ENCODE results near the gene RAD51B. TPM values are rescaled to one million over a fixed set of nuclear protein-coding genes. Genes with fewer than 3 reads are reported as not detected.

The RAD51B gene
- total RNA-seq, 4 donors from 2014 or later: 6.2 to 39.9 (median 12.9) TPM

- TF ChIP-seq CTCF (IDR thresholded peaks at IDR 0.05) (no peak), POLR2A (IDR thresholded peaks at IDR 0.05) (no peak)
- H3K4me1 ChIP-seq: peaks cover 20 to 61% (median 34%) of the 10 kb centered on the region in 3 donors
- no peak for DNase-seq
- no peaks in the 10 kb centered on the region for H3K9me3 ChIP-seq
- no peaks in the 10 kb centered on the region for H3K36me3 ChIP-seq
- WGBS, 2 donors: 13 to 22% methylated on average over 2 of the region's 2 CpGs
- H3K27ac ChIP-seq: peak overlapping the region; percentile 69 to 81 (median 72)
- H3K4me3 ChIP-seq: no peak overlapping the region
- H3K27me3 ChIP-seq: no peaks in the 10 kb centered on the region
- intact Hi-C loops (cut with DNase I): no loop called here
These were observed 412.9 kb downstream of the RAD51B start for GRCh38 chr14:68232300-68233055.

- Histone ChIP-seq H3K4me3 (no peak overlapping the region), H3K27me3 (no peaks in the 10 kb centered on the region), H3K36me3 (no peaks in the 10 kb centered on the region), H3K9me3 (no peaks in the 10 kb centered on the region), H3K4me1 (peaks cover 20 to 61% (median 34%) of the 10 kb centered on the region in 3 donors), H3K27ac (peak overlapping the region; percentile 69 to 81 (median 72))
- DNase-seq: no peak
- no peak for TF ChIP-seq CTCF (IDR thresholded peaks at IDR 0.05)
- TF ChIP-seq POLR2A (IDR thresholded peaks at IDR 0.05): no peak
- intact Hi-C loops (cut with DNase I): no loop called here
These were observed 413.7 kb downstream of the RAD51B start for GRCh38 chr14:68233101-68233784.

- no peak for DNase-seq
- Histone ChIP-seq H3K36me3 (no peaks in the 10 kb centered on the region), H3K27ac (peak overlapping the region in 3 of 4 donors; percentile 69 to 81 (median 74)), H3K4me1 (peaks cover 20 to 62% (median 34%) of the 10 kb centered on the region in 3 donors), H3K9me3 (no peaks in the 10 kb centered on the region), H3K4me3 (no peak overlapping the region), H3K27me3 (no peaks in the 10 kb centered on the region)
- TF ChIP-seq CTCF (IDR thresholded peaks at IDR 0.05): no peak
- no peak for TF ChIP-seq POLR2A (IDR thresholded peaks at IDR 0.05)
- intact Hi-C loops (cut with DNase I): no loop called here
- 48 to 64% methylated on average over 3 of the region's 3 CpGs for WGBS, 2 donors
These were observed 414.7 kb downstream of the RAD51B start for GRCh38 chr14:68234101-68234905.

- intact Hi-C loops (cut with DNase I): no loop called here
- 64 to 66% methylated on average over 3 of the region's 3 CpGs for WGBS, 2 donors
- Histone ChIP-seq H3K27ac (peak overlapping the region in 1 of 4 donors; percentile 74), H3K9me3 (no peaks in the 10 kb centered on the region), H3K4me3 (no peak overlapping the region), H3K27me3 (no peaks in the 10 kb centered on the region), H3K4me1 (peaks cover 20 to 69% (median 34%) of the 10 kb centered on the region in 3 donors), H3K36me3 (no peaks in the 10 kb centered on the region)
- no peak for TF ChIP-seq POLR2A (IDR thresholded peaks at IDR 0.05)
- no peak for TF ChIP-seq CTCF (IDR thresholded peaks at IDR 0.05)
- DNase-seq: no peak
These were observed 415.4 kb downstream of the RAD51B start for GRCh38 chr14:68235011-68235410.
